Measurements from ENCODE around the gene SCRN2.
A peak's percentile ranks its signal among the peaks of the same experiment; 100 is the strongest.

SCRN2 gene

DNA sequence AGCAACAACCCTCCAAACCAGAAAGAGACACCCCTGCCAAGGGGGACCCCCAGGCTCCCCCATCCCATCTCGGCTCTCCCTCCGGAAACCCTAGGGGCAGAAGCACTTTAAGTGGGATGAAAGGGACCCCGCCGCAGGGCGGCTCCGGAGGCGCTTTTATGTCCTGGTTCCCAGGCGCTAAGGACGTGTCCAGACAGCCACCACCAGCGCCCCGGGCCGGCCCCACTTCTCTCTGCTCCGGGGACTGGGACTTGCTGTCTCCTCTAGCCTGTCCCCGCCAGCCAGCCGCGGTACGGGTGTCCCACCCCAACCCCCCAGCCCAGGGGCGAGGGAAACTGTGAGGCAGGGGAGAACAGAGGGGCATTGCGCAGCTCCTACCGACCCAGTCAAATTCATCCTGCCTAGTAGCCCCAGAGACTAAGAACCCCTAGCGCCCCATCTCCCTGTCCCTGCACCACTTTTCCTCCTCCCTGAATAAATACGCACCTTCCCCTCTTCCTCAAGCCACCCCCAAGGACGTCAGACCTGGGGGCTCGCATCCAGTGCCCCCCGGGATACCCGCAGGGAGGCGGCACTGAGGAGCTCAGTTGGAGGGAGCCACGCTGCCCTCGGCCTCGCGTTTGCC lies 5.8 kb upstream of the SCRN2 start:
- DNase-seq (ENCODE audit: low spot score): no peak

DNA sequence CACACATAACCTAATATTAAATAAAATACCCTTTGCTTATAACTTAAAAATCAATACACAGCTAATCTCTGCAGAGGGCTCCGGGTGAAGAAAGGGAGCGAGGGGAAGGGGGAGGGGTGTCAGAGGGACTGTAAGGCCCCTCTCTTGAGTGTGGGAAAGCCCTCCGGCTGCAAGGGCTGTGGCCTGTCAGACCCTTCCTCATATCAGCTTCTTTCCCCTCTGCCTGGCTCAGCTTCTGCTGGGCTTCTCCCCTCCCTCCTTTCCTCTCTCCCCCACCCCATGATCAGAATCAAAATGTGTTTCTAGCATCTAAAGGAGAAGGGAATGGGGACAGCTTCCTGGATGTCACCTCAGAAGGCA lies 4.6 kb upstream of the SCRN2 start:
- DNase-seq (ENCODE audit: low spot score): no peak

DNA sequence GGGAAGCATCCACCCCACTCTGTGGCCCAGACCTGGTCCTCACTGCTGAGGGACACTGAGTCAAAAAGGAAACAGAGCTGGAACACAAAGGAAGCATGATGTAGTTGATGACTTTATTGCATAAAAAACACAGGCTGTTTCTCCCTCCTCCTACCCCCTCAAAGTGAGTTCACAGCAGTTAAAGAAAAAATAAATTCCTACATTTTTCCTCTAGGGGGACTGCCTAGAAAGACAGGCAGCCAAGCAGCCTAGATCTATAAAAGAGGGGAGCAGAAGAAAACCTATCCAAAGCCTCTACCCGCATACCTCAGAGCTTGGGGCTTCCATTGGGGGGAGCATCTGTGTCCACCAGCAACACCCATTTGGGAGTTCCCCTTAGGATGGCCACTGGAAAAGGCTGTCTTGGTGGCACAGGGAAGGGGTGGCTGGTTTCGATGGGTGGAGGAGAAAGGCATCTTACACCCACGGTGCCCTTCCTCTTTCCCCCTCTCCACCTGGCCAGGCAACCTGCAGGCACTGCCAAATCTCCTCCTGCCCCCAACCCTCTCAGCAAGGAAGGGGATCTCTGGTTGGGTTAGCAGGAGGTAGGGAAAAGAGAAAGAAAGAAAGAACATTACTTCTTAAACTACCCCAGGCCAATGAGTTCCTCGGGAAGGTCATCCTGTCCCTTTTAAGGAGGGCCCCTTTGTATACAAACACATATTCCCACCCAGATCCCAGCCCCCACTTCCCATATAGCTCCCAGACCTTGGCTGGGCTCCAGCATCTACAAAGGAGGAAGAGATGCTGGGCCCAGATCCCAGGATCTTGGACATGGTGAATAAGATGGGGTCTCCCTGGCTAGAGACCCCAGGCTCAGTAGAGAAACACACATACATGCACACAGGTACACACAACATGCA lies 4.0 kb upstream of the SCRN2 start:
- DNase-seq (ENCODE audit: low spot score): no peak

- no peak for DNase-seq (ENCODE audit: low spot score)
Measured at GRCh38 chr17:47844227-47844626, 3.2 kb upstream of the SCRN2 start.

DNA sequence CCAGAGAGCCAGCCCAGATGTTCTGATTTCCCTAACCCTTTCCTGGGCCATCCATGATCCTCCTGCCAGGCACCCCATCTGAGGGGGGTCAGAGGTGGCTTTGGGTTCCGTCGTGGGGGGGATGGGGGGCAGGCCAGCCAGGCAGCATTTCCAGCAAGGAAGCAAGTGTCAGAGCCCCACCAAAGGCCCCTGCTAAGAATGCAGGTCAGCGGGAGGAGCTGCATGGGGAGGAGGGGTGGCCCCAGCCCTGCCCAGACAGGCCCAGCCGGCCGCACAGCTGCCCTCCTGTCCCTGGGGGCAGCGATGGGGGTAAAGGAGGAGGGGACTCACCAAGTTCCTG lies 2.3 kb upstream of the SCRN2 start:
- DNase-seq (ENCODE audit: low spot score): no peak

DNA sequence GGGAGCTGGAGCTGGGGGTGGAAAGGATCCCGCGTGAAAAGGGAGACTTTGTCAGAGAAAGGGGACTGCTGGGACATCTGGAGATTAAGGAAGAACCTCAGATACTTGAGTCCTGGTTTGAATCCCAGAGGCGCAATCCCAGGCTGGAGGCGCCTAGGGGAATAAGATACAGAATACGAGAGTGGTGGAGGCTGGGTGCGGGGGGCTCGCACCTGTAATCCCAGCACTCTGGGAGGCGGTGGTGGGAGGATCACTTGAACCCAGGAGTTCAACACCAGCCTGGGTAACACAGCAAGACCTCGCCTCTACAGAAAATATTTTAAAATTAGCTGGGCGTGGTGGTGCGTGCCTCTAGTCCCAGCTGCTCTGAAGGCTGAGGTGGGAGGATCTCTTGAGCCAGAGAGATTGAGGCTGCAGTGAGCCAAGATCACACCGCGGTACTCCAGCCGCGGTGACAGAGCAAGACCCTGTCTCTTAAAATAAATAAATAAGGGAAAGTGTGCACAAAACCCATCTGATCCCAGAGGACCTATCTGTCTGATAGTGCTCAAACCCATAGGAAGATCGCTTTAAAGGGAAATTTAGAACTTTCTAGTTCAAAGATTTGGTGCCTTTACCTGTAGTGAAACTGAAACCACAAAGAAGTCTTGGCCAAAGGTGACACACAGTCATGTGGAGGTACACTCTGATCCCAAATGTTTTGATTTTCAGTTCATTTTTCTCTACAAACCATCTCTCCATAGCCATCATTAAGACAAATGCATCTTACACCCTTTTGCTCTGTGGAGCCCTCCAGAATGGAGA lies 617 bp upstream of the SCRN2 start:
- DNase-seq (ENCODE audit: low spot score): no peak

- no peak for DNase-seq (ENCODE audit: low spot score)
Measured at GRCh38 chr17:47840001-47840741, 902 bp downstream of the SCRN2 start.

DNA sequence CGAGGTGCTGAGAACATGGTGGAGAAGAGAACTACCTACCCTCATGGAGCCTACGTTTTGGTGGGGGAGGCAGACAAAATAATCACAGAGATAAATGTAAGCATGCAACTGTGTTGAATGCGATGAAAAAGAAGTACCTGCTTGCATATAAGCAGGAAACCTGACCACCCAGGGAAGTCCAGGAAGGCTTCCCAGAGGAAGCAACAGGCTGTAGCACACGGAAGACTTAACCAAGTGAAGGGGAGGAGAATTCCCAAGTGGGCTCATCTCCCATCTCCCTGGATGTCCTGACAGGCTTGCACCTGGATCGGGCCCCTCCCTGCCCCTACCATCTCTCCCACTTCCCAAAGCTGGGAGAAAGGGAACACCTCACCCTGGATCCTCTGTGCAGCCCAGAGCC lies 2.0 kb downstream of the SCRN2 start:
- no peak for DNase-seq (ENCODE audit: low spot score)

GRCh38 chr17:47838636-47839035 lies 2.4 kb downstream of the SCRN2 start:
- DNase-seq (ENCODE audit: low spot score): no peak

DNA sequence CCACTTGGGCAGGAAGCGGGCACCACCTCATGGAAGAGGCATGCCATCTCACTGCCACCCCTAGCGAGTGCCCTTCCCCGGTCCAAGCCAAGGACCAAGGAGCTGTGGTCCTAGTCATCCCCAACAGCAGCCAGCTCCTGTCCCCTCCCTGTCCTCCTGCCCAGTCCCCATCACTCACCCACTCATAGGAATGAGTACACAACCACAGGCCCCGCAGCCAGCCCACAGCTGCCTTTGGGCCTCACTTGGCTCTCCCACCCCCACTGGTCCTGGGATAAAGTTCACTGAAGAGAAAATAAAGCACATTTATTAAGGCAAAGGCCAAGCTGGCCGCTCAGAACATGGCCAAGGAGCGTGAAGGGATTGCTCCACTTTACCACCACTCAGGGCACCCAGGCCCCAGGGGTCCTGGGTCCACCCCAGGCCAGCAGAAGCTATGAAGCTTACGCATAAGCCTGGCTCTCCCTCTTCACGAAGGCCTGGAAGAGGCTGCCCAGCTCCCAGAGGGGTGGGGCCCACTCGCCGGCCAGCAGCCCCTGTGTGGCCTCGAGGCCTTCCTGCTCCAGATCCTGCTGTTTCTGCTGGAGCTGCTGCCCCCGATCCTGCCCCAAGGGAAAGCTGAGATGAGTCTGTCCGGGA lies 3.6 kb downstream of the SCRN2 start:
- no peak for DNase-seq (ENCODE audit: low spot score)

DNA sequence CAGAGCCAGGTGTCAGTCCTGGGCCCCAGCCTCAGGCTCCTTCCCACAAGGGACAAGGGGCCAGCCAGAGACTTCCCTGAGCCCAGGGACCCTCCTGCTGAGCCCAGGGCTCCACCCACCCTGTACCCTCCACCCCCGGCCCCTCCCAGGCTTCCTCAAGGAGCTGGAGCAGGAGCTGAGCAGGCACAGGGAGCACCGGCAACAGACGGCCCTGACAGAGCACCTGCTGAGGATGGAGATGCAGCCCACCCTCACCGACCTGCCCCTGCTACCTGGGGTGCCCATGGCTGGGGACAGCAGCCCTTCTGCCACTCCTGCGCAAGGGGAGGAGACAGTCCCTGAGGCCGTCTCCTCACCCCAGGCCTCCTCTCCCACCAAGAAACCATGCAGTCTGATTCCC lies 4.5 kb downstream of the SCRN2 start:
- no peak for DNase-seq (ENCODE audit: low spot score)

- no peak for DNase-seq (ENCODE audit: low spot score)
Measured at GRCh38 chr17:47834756-47835155, 6.3 kb downstream of the SCRN2 start.

- DNase-seq (ENCODE audit: low spot score): no peak
Measured at GRCh38 chr17:47831934-47832327, 9.1 kb downstream of the SCRN2 start.

DNA sequence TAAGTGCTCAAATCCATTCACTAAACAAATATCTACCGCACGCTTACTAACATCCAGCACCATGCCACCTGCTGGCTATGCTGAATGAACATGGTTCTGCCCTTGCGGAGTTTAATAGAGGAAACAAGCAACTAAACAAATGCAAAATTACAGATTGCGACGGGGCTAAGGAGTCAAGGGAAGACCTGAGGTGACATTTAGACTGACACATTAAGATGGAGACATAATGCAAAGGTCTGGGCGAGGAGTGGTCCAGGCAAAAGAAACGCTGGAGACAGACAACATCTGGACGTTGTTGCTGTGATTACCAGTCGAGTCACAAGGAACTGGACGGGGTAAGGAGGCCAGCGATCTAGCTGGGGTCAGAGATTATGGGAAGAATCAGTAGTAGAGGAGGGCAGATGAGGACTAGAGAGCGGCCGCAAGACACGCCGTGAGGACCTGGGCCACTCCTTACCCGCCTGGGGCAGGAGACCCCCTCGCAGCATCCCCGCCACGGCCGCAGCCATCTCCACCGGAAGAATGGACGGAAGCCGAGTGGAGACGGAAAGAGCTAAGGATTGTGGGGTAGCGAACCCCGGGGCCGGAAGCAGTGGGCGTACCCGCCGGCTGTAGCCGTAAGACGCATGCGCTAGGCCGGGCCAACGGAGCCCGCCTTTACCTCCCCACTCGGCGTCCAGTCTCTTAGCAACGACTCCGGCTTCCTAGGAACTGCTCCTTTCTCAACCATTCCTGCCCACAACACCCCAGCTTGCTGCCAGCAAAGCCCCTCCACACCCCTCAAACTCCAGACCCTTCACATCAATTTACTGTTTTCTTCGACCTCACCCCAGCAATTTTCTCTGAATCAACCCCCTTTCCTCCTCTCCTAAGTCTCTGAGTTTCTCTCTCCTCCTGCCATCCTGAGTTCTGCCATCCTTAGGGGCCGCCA lies 9.8 kb downstream of the SCRN2 start, which contains the start of the genes LRRC46 and MRPL10:
Gene LRRC46 (plus strand): TSS at position 668 of the 931 bp plus-strand sequence. CDS start 320 bp downstream, outside the sequence.
Gene MRPL10 (minus strand): TSS at position 539 of the 931 bp plus-strand sequence. CDS start 30 bp downstream, at position 509.
- peak; percentile 94 for DNase-seq (ENCODE audit: low spot score)

GRCh38 chr17:47830396-47831002 lies 10.6 kb downstream of the SCRN2 start:
- DNase-seq (ENCODE audit: low spot score): no peak

GRCh38 chr17:47829870-47830269 lies 11.2 kb downstream of the SCRN2 start:
- peak; percentile 71 for DNase-seq (ENCODE audit: low spot score)

GRCh38 chr17:47823519-47823918 lies 17.6 kb downstream of the SCRN2 start:
- DNase-seq (ENCODE audit: low spot score): no peak

- no peak for DNase-seq (ENCODE audit: low spot score)
Measured at GRCh38 chr17:47822785-47823184, 18.3 kb downstream of the SCRN2 start.

DNA sequence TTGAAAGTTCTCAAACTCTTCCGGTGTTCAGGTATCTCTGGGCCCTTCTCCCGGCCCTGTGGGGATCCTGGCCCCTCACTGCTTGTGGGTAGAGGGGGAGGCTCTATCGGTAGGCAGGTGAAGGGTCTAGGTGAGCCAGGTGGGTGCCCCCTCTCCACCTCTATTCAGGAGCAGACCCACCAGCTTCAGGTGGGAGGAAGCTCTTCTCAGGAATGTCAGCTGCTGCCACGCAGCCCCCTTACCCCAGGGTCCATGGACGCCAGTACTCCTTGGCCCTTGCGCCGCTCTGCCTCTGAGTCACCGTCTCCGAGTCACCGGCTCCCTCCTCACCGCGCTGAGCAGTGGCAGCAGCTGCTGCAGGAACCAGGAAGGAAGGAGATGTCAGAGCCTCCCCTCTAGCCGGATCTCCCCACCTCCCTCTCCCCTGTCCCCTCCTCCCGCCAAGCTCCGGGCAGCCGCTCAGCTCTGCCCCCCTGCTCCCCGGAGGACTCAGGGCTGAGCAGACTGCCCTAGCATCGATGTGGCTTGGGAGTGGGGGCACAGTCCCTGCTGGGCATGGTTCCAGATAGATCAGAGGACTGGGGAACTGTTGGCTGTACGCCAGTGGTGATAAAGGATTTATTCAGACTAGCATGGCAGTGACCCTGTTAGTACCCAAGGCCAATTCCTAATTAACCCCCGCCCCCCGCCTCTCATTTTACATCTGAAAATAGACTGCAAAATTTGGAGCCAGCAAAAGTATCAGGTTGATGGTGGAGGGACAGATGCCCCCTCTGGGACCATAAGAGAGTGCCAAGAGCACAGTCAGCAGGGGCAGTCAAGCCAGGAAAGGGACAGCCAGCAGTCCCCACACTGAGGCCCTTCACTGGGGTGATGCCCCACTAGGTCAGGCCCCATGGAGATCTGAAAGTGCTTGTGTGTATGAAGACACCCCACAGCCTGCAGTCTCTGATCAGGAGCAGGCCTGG lies 19.4 kb downstream of the SCRN2 start, which contains the start of gene OSBPL7:
Gene OSBPL7 (minus strand): TSS at position 371 of the 968 bp plus-strand sequence. CDS start 1,516 bp downstream, outside the sequence.
- peak; percentile 77 for DNase-seq (ENCODE audit: low spot score)
